RWPE1 (cell line): ENCODE results near the gene ENPP6.

Source experiments
- CTCF ChIA-PET: fragments of 350-600 bp; sonication (Branson Sonifier 250); formaldehyde crosslinking; extraction: SDS; loops from one replicate; lab custom pipeline; 2021; lab: Yijun Ruan, JAX
- POLR2A ChIA-PET: fragments of 400-600 bp; formaldehyde crosslinking; extraction: SDS; loops from one replicate; lab custom pipeline; 2020; ENCODE audit warnings: antibody characterized with exemption; ENCODE audit not compliant: low non-redundant PET; lab: Yijun Ruan, JAX
- DNase-seq: peaks from one replicate; pipeline ENCODE4 v3.0.0; 2012; ENCODE audit warnings: low spot score
- H3K27ac ChIP-seq: fragments of 450-650 bp; 2 replicates; pipeline ENCODE4 v1.5.1; 2017
- CTCF ChIP-seq: fragments of 450-650 bp; conservative IDR thresholded peaks from 2 replicates; pipeline ENCODE4 v1.5.1; 2017; ENCODE audit warnings: low read depth, mild to moderate bottlenecking

Gene ENPP6

DNA sequence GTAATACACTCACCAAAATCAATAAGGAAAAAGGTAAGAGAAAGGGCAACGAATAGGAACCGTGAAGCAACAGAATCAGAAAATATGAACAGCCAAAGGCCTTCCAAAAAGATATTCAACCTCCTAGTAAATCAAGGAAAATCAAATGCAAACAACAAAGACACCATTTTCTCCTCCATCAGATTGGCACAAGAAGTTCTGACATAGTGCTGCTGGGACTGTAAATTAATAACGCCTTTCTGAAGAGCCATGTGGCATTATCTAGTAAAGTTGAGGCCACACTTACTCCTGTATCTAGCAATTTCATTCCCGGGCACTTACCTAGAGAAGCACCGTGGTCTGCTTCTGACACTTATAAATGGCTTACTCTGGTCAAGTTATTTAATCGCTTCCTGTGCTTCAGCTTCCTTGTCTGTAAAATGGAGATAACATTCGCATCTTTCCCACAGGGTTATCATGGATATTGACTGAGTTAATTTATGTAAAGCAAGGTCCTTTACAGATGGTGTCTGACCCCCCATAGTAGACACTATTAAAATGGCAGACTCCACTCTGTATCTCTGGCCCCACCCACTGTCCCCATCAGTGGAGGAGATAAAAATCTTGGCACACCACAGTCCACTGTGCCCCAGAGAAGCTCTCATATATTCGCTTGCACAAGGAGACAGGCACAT, 20.5 kb upstream of the ENPP6 start:
- H3K27ac ChIP-seq, result no peak overlapping the region
- DNase-seq, result no peak
- ChIA-PET POLR2A (no interaction called here), CTCF (interaction anchor here (1.2 kb wide), 1 partner anchor 26 kb away, joined by 3 read pairs; no protein-coding TSS in a partner anchor)
- no peak for TF ChIP-seq CTCF

- H3K27ac ChIP-seq, result no peak overlapping the region
- ChIA-PET POLR2A (no interaction called here), CTCF (interaction anchor here (0.8 to 1.2 kb wide), 2 partner anchors 10 to 27 kb away, joined by 3 read pairs; no protein-coding TSS in a partner anchor)
- DNase-seq, result no peak
- TF ChIP-seq CTCF, result no peak
These were observed 19.9 kb upstream of the ENPP6 start for GRCh38 chr4:184237612-184238011.

GRCh38 chr4:184235526-184235925, 17.9 kb upstream of the ENPP6 start:
- DNase-seq, result no peak
- TF ChIP-seq CTCF, result no peak
- ChIA-PET CTCF (interaction anchor here (0.8 to 0.9 kb wide), 2 partner anchors 15 to 29 kb away, joined by 3 read pairs; no protein-coding TSS in a partner anchor), POLR2A (no interaction called here)
- no peak overlapping the region for H3K27ac ChIP-seq

- no peak for DNase-seq
- ChIA-PET POLR2A (no interaction called here), CTCF (no interaction called here)
- H3K27ac ChIP-seq, result no peak overlapping the region
- no peak for TF ChIP-seq CTCF
These were observed 16.5 kb upstream of the ENPP6 start for GRCh38 chr4:184234155-184234554.

DNA sequence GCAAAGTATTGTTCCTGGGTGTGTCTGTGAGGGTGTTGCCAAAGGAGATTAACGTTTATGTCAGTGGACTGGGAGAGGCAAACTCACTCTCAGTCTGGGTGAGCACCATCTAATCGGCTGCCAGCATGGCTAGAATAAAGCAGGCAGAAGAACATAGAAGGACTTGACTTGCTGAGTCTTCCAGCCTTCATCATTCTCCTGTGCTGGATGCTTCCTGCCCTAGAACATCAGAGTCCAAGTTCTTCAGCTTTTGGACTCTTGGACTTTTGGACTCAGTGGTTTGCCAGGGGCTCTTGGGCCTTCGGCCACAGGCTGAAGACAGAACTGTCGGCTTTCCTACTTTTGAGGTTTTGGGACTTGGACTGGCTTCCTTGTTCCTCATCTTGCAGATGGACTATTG, 15.3 kb upstream of the ENPP6 start:
- no peak overlapping the region for H3K27ac ChIP-seq
- ChIA-PET POLR2A (no interaction called here), CTCF (interaction anchor here (0.6 kb wide), 1 partner anchor 28 kb away, joined by 3 read pairs; no protein-coding TSS in a partner anchor)
- DNase-seq, result no peak
- no peak for TF ChIP-seq CTCF

DNA sequence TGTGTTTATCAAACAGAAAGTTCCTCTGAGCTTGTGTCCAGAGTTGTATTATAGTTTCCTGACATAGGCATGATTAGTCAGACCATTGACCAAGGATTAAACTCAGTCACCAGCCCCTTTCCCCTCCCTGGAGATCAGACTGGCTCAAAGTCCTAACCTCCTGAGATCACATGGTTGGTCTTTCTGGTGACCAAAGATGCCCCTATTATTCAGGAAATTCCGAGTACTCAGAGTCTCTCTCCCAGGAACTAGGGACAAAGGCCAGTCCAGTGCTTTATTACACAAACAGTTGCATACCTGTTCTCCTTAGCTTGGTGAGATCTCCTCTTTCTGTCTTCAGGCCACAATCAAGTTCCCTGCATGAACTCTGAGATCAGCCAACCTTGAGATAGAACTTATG, 14.5 kb upstream of the ENPP6 start:
- ChIA-PET POLR2A (no interaction called here), CTCF (interaction anchor here (0.6 kb wide), 1 partner anchor 27 kb away, joined by 3 read pairs; no protein-coding TSS in a partner anchor)
- no peak for DNase-seq
- H3K27ac ChIP-seq, result no peak overlapping the region
- no peak for TF ChIP-seq CTCF
